PFSK-1 (cell line): ENCODE results near the gene GHDC.

Source experiments
- FOXP2 ChIP-seq: optimal IDR thresholded peaks from 2 replicates; pipeline ENCODE3; 2011; ENCODE audit warnings: borderline replicate concordance, control low read depth, inconsistent platforms; ENCODE audit not compliant: insufficient read depth; ENCODE audit errors: extremely low read length, extremely low read depth
- POLR2AphosphoS5 ChIP-seq: IDR thresholded peaks from 2 replicates; pipeline ENCODE4 v1.6.1; 2012; ENCODE audit warnings: low read depth, mild to moderate bottlenecking, control low read depth, low read length, moderate library complexity
- SIN3A ChIP-seq: IDR thresholded peaks from 2 replicates; pipeline ENCODE4 v1.6.1; 2012; ENCODE audit warnings: mild to moderate bottlenecking, low read length, moderate library complexity, borderline replicate concordance; ENCODE audit not compliant: insufficient read depth
- TAF1 ChIP-seq: IDR thresholded peaks from 2 replicates; pipeline ENCODE4 v1.6.1; 2012; ENCODE audit warnings: low read length, control low read depth, borderline replicate concordance; ENCODE audit not compliant: insufficient read depth
- TF ChIP-seq, protein P1 (sequence below), 2 experiments: IDR thresholded peaks; 2 replicates each; pipeline versions ENCODE4 v1.6.1 to v1.8.0; 2011 to 2012; ENCODE audit warnings: low read depth in 2 of 2, low read length in 2 of 2, control low read depth in 1 of 2, inconsistent platforms in 1 of 2, mild to moderate bottlenecking in 1 of 2, moderate library complexity in 1 of 2; ENCODE audit not compliant: insufficient read depth in 1 of 2

The GHDC gene

DNA sequence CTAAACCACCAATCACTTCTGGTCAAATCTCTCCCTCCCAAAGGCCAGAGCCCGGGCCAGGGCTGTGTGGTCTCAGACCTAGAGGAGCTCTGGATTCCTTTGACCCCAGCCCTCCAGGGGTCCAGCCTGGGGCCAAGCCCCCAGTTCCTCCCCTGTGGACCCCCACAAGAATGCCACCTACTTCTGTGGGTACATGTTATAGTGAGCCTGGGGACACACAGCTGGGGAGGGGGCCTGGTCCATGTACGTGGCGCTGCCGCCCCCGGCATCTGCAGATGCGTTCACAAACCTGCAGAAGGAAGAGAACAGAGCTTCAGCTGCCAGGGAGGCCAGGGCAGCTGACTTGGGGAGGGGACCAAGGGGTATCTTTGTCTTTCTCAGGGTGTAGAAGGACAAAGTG lies 7.9 kb upstream of the GHDC start:
- TF ChIP-seq FOXP2 (no peak), POLR2AphosphoS5 (no peak), TAF1 (no peak), SIN3A (no peak)
- TF ChIP-seq, protein P1, sequence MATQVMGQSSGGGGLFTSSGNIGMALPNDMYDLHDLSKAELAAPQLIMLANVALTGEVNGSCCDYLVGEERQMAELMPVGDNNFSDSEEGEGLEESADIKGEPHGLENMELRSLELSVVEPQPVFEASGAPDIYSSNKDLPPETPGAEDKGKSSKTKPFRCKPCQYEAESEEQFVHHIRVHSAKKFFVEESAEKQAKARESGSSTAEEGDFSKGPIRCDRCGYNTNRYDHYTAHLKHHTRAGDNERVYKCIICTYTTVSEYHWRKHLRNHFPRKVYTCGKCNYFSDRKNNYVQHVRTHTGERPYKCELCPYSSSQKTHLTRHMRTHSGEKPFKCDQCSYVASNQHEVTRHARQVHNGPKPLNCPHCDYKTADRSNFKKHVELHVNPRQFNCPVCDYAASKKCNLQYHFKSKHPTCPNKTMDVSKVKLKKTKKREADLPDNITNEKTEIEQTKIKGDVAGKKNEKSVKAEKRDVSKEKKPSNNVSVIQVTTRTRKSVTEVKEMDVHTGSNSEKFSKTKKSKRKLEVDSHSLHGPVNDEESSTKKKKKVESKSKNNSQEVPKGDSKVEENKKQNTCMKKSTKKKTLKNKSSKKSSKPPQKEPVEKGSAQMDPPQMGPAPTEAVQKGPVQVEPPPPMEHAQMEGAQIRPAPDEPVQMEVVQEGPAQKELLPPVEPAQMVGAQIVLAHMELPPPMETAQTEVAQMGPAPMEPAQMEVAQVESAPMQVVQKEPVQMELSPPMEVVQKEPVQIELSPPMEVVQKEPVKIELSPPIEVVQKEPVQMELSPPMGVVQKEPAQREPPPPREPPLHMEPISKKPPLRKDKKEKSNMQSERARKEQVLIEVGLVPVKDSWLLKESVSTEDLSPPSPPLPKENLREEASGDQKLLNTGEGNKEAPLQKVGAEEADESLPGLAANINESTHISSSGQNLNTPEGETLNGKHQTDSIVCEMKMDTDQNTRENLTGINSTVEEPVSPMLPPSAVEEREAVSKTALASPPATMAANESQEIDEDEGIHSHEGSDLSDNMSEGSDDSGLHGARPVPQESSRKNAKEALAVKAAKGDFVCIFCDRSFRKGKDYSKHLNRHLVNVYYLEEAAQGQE (IDR thresholded peaks at IDR 0.05; ENCODE audit: insufficient read depth in 1 of 2, low read depth in 2 of 2, low read length in 2 of 2) = no peak

- no peak for TF ChIP-seq TAF1
- no peak for TF ChIP-seq SIN3A
Observed at GRCh38 chr17:42201458-42201772, 7.1 kb upstream of the GHDC start.

DNA sequence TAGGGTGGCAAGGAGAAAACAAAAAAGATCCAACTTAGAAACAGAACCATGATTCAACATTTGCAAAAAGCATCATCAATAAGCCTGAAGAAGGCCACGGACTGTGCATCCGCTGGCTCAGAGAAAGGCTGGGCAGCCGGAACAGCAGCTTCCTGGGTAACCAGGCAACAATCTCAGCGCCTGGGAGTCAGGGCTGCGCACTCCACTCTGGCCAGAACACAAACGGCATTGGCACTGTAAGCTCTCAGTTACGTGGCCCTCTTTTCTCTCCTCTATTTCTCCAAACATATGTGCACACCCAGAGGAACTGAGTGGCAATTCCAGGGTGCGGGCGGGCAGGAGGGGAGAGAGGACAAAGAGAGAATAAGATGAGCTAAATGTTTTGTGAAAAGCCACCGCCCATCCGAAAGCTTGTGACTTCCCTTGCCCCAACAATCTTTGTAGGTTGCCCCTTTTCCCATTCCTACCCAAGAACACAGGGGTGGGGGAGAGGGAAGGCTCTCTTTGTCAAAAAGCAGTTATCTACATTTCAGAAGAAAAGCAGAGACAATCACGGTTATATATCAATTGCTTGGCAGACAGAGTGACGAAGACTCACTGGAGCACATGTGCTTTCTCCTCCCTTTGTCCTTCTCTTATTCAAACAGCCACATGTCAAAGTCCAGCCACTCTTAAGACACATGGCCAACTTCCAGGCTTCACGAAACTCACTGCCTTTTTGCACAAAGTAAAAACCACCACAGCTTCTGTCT lies 6.6 kb upstream of the GHDC start:
- no peak for TF ChIP-seq SIN3A
- no peak for TF ChIP-seq TAF1
- no peak for TF ChIP-seq POLR2AphosphoS5
- TF ChIP-seq FOXP2 = no peak
- TF ChIP-seq, protein P1 (IDR thresholded peaks at IDR 0.05; ENCODE audit: insufficient read depth in 1 of 2, low read depth in 2 of 2, low read length in 2 of 2) = no peak

DNA sequence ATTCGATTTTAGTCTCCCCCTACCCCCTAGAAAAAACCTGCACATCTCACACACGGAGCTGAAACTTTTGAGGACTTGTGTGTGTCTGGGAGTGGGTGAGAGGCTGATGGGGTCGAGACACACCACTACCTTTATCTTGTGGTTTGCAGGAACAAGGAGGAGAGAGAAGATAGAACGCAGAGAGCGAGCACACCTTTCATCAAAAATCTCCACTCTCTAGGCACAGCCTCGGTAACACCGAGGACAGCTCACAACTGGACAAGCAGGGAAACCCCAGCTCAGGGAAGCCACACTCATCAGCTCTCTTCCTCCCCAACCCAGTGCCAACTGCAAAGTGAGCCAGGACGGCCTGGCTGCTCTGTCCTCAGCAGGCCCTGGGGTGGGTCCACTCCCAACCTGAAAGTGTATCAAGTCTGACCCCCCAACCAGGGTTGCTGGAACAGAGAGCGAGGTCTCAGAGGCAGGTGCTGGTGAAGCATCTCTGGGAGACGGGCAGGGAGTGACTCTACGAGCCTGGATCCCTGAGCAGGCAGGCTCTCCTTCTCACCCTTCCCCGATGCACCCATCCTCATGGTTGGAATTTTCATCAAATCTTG lies 5.2 kb upstream of the GHDC start:
- TF ChIP-seq POLR2AphosphoS5 (no peak), TAF1 (no peak), SIN3A (no peak), FOXP2 (no peak)
- TF ChIP-seq, protein P1 (IDR thresholded peaks at IDR 0.05; ENCODE audit: insufficient read depth in 1 of 2, low read depth in 2 of 2, low read length in 2 of 2) = no peak

GRCh38 chr17:42198897-42199296 lies 4.6 kb upstream of the GHDC start:
- no peak for TF ChIP-seq TAF1
- TF ChIP-seq, protein P1 (IDR thresholded peaks at IDR 0.05; ENCODE audit: insufficient read depth in 1 of 2, low read depth in 2 of 2, low read length in 2 of 2) = no peak
- no peak for TF ChIP-seq FOXP2
- no peak for TF ChIP-seq POLR2AphosphoS5
- no peak for TF ChIP-seq SIN3A
